ENCODE results near the gene SHANK2.

DNA sequence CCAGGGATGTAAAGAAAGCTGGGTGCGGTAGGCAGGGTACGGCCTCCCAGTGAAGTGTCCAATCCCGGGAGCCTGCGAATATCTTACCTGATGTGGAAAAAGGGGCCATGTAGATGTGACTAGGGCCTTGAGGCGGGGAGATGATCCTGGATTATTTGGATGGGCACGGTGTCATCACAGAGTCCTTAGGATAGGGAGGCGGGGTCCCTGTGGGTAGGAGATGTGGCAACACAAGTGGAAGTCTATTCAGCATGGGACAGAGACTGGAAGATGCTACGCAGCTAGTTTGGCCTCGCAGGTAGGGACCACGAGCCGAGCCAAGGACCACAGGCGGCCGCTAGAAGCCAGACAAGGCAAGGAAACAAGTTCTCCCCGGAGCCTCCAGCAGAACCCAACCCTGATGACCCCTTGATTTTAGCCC is 46.4 kb upstream of the SHANK2 start:
- TF ChIP-seq EP300 (IDR thresholded peaks at IDR 0.05): no peak
- TF ChIP-seq, protein P1, sequence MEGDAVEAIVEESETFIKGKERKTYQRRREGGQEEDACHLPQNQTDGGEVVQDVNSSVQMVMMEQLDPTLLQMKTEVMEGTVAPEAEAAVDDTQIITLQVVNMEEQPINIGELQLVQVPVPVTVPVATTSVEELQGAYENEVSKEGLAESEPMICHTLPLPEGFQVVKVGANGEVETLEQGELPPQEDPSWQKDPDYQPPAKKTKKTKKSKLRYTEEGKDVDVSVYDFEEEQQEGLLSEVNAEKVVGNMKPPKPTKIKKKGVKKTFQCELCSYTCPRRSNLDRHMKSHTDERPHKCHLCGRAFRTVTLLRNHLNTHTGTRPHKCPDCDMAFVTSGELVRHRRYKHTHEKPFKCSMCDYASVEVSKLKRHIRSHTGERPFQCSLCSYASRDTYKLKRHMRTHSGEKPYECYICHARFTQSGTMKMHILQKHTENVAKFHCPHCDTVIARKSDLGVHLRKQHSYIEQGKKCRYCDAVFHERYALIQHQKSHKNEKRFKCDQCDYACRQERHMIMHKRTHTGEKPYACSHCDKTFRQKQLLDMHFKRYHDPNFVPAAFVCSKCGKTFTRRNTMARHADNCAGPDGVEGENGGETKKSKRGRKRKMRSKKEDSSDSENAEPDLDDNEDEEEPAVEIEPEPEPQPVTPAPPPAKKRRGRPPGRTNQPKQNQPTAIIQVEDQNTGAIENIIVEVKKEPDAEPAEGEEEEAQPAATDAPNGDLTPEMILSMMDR (IDR thresholded peaks at IDR 0.05): no peak
- no peak for TF ChIP-seq POLR2AphosphoS5 (IDR thresholded peaks at IDR 0.05)
- TF ChIP-seq POLR2A (IDR thresholded peaks at IDR 0.05): no peak

All from sigmoid colon (tissue), 4 donors.